ENCODE results near the gene FOXN4.

Gene FOXN4

GRCh38 chr12:109287811-109288469 is 21.1 kb downstream of the FOXN4 start:
- no peak for TF ChIP-seq CTCF (IDR thresholded peaks at IDR 0.05)

DNA sequence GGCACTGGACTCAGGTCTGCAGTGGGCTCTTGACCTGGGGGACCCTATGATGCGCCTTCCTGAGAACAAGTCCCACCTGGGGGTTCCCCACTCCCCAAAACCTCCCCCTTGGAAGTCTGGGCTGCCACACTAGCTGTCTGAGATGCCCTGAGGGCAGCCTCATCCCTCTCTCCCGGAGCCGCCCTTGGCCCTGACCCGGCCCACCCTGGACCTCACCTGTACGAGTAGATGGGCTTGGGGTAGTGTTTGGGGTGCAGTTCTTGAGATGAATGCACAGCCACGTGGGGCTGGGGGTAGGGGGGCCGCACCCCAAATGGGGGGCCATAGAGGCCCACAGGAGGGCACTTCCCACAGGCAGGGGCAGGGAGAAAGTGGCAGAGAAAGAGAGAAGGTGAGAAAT is 21.9 kb downstream of the FOXN4 start:
- TF ChIP-seq CTCF (IDR thresholded peaks at IDR 0.05): no peak

DNA sequence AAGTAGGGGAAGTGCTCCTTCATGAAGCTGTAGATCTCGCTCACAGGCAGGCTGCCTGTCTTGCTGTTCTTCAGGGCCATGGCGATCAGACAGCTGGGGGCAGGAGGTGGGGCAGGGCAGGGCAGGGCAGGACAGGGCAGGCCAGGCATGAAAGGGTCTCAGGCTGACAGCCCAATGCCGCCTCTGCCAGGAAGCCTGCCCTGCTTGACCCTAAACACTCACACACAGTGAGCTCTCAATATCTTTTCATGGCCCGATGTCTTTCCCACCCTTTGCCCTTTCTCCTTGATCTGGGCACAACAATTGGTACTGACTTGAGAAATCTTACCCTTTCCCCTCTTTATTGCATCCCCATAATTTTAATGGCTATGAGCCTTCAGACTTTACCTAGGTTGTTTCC is 22.4 kb downstream of the FOXN4 start:
- TF ChIP-seq CTCF (IDR thresholded peaks at IDR 0.05): no peak

- no peak for TF ChIP-seq CTCF (IDR thresholded peaks at IDR 0.05)
Measured at GRCh38 chr12:109286252-109286651, 22.8 kb downstream of the FOXN4 start.

- no peak for TF ChIP-seq CTCF (IDR thresholded peaks at IDR 0.05)
Measured at GRCh38 chr12:109284392-109284791, 24.7 kb downstream of the FOXN4 start.

GRCh38 chr12:109281452-109281851 is 27.6 kb downstream of the FOXN4 start:
- TF ChIP-seq CTCF (IDR thresholded peaks at IDR 0.05): no peak

DNA sequence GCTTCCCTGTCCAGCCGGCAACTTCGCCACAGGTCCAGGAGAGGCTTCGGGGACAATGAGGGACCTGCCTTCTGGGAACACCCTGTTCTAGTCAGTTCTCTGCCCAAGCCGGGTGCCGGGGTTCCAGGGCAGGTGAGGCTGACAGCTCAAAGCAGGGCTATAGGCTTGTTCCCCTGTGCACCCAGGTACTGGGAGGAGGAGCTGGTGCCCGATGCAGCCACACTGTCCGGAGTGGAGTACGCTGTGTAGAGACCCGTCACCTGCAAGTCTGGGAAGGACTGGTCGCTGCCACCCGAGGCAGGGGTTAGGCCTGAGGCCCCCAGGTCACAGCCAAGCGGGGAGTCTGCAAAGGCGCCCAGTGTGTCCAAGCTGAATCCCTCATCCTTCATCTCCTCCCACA is 29.6 kb downstream of the FOXN4 start:
- no peak for TF ChIP-seq CTCF (IDR thresholded peaks at IDR 0.05)

GRCh38 chr12:109278912-109279311 is 30.2 kb downstream of the FOXN4 start:
- TF ChIP-seq CTCF (IDR thresholded peaks at IDR 0.05): no peak
